Adrenal gland (tissue), 5 donors: ENCODE results near the gene LRP1.

ENCODE experiments used
- CTCF ChIP-seq, 6 experiments: fragments of 450-650 bp in 4 of 6; fragments of 200-600 bp in 2 of 6; sonication (generic) in 1 of 6; IDR thresholded peaks; 1 replicate in 5 of 6; 2 replicates in 1 of 6; pipeline versions ENCODE4 v1.5.1 to v1.8.0; 2016 to 2021; ENCODE audit warnings: antibody characterized with exemption in 6 of 6, mild to moderate bottlenecking in 2 of 6, moderate library complexity in 1 of 6
- POLR2A ChIP-seq, 2 donors: fragments of 450-650 bp; IDR thresholded peaks; one replicate each; pipeline ENCODE4 v1.6.1; 2017; ENCODE audit warnings: antibody characterized with exemption in 2 of 2, mild to moderate bottlenecking in 2 of 2, moderate library complexity in 1 of 2
- donor health status: DM: no; HTN: no; CAD: no.

GRCh38 chr12:57236201-57236924, 108.1 kb downstream of the LRP1 start:
- TF ChIP-seq CTCF (IDR thresholded peaks at IDR 0.05), result no peak
- TF ChIP-seq POLR2A (IDR thresholded peaks at IDR 0.05), result no peak
